GM18502 (cell line): ENCODE results near the gene ADAMTSL5.
"Not testable (repeated sequence)": the region's sequence is repeated elsewhere in the genome, so short reads cannot be mapped to it uniquely, and the experiment has no call there.

Experiments
- ATAC-seq: cut with Tn5 transposase; IDR thresholded peaks from one replicate; pipeline ENCODE4 v1.9.1; 2021; ENCODE audit warnings: mild to moderate bottlenecking; ENCODE audit not compliant: unreplicated experiment, poor library complexity

Gene ADAMTSL5

DNA sequence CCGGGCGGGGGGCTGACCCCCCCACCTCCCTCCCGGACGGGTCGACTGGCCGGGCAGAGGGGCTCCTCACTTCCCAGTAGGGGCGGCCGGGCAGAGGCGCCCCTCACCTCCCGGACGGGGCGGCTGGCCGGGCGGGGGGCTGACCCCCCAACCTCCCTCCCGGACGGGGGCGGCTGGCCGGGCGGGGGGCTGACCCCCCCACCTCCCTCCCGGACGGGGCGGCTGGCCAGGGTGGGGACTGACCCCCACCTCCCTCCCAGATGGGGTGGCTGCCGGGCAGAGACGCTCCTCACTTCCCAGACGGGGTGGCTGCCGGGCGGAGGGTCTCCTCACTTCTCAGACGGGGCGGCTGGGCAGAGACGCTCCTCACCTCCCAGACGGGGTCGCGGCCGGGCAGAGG lies 13.6 kb downstream of the ADAMTSL5 start:
- not testable (repeated sequence) for ATAC-seq

- ATAC-seq: no peak
Observed at GRCh38 chr19:1497578-1498235, 15.1 kb downstream of the ADAMTSL5 start.

DNA sequence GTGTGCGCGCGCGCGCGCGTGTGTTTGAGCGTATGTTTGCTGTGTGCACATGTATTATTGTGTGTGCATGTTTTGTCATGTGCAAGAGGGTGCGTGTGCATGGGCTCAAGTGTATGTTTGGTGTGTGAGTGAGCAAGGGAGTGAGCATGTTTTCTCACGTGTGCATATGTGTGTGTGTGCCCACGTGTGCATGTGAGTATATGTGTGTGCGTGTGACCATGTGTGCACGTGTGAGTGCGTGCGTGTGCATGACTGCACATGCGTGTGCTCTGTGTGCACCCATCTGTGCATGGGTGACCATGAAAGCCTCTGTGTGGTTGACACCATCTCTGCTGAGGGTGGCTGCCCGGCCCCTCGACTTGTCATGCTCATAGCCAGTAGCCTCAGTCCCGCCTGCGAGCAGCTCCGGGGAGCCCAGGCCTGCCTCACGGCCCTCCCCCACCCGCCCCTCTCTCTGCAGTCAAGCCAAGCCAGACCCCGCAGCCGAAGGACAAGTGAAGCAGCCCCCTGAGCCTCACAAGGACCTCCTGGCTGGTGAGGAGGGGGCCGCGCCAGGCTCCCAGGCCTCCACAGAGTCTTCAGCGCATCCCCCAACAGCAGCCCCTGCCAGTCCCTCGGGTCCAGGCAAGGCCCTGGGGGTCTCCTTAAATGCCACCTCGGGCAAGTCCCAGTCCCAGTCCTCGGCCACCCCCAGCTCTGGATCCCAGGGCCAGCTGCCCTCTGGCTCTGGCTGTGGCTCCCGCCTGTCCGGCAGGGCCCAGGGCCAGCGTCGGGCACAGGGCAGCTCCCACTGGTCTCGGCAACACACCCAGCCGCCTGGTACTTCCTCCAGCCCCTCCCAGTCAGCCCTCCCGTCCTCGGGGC lies 15.9 kb downstream of the ADAMTSL5 start:
- no peak for ATAC-seq

- ATAC-seq: no peak
Observed at GRCh38 chr19:1495799-1496713, 16.8 kb downstream of the ADAMTSL5 start.

GRCh38 chr19:1495051-1495798 lies 17.6 kb downstream of the ADAMTSL5 start:
- ATAC-seq: no peak

- no peak for ATAC-seq
Observed at GRCh38 chr19:1494115-1494815, 18.6 kb downstream of the ADAMTSL5 start.

GRCh38 chr19:1492474-1493006 lies 20.3 kb downstream of the ADAMTSL5 start:
- ATAC-seq: no peak

DNA sequence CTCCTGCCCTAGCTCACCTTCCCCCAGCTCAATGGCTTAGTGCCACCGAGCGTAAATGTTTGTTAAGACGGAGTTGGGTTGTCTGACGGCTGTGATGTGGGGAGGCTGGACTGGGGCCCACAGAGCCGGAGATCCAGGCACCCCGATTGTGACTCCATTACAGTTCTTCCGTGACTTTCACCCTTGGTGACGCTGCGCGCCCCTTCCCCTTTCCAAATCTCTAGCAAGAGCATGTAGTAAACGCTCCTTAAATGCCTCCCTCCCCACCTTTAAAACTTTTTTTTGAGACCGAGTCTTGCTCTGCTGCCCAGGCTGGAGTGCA lies 21.0 kb downstream of the ADAMTSL5 start:
- no peak for ATAC-seq

- ATAC-seq: no peak
Observed at GRCh38 chr19:1491114-1491848, 21.5 kb downstream of the ADAMTSL5 start, which contains the start of gene REEP6. Gene REEP6, plus strand, starts transcription at chr19:1491181. Its CDS starts 89 bp downstream, at chr19:1491270.

- peak; percentile 80 for ATAC-seq
Observed at GRCh38 chr19:1490311-1491113, 22.3 kb downstream of the ADAMTSL5 start, which contains the start of gene PCSK4. Gene PCSK4, minus strand, starts transcription at chr19:1490350. Its CDS starts 4 bp downstream, at chr19:1490346.

- ATAC-seq: no peak
Observed at GRCh38 chr19:1489463-1490310, 23.1 kb downstream of the ADAMTSL5 start.

DNA sequence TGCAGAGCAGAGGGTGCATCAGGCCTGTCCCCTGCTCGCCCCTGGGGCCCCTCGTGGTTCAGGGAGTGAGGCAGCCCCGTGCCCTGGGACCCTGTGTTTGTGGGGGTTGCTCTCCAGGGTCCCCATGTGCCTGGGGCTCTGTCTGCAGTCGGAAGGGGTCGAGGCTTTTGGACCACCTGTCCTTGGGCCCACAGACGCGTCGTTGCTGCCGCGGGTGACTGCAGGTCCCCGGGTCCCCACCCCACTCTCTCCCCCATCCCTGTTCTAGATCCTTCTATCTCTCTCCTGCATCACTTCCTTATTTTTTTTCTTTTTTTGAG lies 24.6 kb downstream of the ADAMTSL5 start:
- ATAC-seq: no peak

- no peak for ATAC-seq
Observed at GRCh38 chr19:1487576-1488281, 25.1 kb downstream of the ADAMTSL5 start.

DNA sequence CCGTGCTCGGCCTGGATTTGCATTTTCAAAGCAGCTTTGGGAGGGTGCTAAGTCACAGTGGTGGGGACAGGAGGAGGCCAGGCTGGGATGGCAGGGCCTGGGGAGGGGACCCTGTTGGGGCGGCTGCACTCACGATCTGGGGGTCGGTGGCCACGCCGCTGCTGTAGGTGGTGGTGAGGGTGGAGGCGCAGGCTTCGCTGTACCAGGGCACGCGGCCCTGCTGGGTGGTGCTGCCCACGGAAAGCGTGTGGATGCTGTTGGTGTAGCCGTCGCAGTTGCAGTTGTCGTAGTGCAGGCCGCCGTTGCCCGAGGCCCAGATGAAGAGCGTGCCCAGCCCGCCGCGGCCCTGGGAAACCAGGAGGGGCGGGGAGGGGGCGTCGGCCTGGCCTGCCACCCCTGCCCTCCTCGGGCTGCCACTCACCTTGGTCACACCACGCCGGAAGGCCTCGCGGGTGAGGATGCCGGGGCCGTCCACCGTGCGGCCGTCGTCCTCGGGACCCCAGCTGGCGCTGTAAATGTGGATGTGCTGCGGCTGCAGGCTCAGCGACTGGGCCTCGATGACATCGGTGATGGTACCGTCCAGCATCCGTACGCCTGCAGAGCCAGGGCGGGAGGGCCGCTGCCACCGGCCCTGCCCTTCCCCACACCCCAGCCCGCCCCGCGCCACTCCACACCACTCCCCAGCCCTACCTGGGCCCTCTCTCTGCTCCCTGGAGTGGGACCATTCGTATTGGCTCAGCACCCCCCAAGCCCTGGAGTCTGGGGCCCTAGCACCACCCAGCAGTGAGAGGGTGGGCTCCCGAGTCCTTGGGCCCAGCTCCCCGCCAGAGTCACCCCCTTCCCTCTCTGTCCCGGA lies 25.9 kb downstream of the ADAMTSL5 start:
- ATAC-seq: no peak

DNA sequence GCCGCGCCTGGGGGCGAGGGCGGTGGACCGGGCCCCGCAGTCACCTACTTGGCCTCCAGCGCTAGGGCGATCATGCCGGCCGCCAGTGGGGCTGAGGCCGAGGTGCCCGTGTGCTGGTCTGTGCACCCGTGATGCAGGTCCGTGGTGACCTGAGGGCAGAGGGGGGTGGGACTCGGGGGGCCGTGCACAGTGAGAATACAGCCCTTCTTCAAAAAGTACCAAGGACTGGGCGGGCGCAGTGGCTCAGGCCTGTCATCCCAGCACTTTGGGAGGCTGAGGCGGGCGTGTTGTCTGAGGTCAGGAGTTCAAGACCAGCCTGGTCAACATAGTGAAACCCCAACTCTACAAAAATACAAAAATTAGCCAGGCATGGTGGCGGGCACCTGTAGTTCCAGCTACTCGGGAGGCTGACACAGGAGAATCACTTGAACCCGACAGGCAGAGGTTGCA lies 28.8 kb downstream of the ADAMTSL5 start:
- ATAC-seq: no peak
